Pons (tissue), 1 donor: ENCODE results near the gene FAM219A.
"Not testable (repeated sequence)": the region's sequence is repeated elsewhere in the genome, so short reads cannot be mapped to it uniquely, and the experiment has no call there.

Source experiments
- DNase-seq: peaks from one replicate; pipeline ENCODE4 v3.0.0-alpha.2; 2016; ENCODE audit warnings: low spot score

FAM219A gene

DNA sequence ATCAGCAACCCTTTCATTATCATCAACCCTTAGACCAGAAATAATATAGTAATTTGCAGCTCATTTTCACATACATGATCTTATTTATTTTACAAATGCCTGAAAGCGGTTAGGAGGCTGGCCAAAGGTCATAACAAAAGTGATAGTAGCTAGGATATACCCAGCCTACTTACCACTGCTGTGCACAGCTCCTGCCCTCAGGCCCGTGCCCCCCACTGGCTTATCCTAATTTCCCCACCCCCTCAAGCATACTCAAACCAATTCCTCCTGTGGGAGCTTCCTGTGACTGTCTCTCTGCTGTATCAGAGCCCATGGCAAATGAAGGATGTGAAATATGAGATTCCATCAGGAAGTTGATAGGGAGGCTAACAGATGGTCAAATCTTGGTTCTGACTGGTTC lies 14.8 kb downstream of the FAM219A start:
- no peak for DNase-seq

DNA sequence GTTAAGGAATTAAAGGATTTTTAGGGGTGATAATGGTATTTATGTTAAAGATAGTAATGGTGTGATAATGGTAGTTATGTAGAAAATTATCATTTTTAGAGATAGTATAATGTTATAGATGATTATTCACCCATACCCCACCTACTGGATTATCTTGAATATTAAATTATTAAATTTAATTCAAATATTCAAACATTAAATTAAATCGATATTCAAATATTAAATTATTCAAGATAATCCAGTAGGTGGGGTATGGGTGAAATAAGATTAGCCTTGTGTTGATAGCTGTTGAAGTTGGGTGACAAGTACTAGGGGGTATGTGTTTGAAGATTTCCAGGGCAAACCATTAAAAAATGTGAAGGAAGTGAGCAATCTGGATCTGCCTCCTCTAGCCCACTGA lies 15.6 kb downstream of the FAM219A start:
- no peak for DNase-seq

DNA sequence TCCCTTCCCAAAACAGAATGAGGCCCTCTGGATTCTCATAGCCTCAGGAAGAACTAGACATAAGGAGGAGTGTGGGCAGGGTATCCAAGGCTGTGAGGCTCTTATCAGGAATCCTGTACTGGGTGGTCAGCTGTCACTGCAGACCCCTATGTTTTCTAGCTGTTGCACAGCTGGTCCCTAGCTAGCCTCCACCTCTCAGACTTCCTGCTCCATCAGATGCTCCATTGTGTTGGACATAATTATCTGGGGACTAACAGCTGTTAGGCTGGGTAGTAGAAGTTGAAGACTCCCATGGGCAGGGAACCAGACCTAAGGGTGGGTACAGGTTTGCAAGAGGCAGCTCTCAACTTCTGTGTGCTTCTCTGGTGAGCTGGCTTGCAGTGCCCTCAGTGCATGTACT lies 18.4 kb downstream of the FAM219A start:
- DNase-seq: no peak

DNA sequence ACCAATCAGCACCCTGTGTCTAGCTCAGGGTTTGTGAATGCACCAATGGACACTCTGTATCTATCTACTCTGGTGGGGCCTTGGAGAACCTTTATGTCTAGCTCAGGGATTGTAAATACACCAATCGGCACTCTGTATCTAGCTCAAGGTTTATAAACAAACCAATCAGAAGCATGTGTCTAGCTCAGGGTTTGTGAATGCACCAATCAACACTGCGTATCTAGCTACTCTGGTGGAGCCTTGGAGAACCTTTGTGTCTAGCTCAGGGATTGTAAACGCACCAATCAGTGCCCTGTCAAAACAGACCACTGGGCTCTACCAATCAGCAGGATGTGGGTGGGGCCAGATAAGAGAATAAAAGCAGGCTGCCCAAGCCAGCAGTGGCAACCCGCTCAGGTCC lies 19.9 kb downstream of the FAM219A start:
- DNase-seq: not testable (repeated sequence)

DNA sequence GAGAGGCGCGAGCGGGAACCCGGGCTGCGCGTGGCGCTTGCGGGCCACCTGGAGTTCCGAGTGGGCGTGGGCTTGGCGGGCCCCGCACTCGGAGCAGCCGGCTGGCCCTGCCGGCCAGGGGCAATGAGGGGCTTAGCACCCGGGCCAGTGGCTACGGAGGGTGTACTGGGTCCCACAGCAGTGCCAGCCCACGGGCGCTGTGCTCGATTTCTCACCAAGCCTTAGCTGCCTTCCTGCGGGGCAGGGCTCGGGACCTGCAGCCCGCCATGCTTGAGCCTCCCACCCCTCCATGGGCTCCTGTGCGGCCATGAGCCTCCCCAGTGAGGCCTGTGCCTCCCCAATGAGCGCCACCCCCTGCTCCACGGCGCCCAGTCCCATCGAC lies 20.5 kb downstream of the FAM219A start:
- DNase-seq: not testable (repeated sequence)

DNA sequence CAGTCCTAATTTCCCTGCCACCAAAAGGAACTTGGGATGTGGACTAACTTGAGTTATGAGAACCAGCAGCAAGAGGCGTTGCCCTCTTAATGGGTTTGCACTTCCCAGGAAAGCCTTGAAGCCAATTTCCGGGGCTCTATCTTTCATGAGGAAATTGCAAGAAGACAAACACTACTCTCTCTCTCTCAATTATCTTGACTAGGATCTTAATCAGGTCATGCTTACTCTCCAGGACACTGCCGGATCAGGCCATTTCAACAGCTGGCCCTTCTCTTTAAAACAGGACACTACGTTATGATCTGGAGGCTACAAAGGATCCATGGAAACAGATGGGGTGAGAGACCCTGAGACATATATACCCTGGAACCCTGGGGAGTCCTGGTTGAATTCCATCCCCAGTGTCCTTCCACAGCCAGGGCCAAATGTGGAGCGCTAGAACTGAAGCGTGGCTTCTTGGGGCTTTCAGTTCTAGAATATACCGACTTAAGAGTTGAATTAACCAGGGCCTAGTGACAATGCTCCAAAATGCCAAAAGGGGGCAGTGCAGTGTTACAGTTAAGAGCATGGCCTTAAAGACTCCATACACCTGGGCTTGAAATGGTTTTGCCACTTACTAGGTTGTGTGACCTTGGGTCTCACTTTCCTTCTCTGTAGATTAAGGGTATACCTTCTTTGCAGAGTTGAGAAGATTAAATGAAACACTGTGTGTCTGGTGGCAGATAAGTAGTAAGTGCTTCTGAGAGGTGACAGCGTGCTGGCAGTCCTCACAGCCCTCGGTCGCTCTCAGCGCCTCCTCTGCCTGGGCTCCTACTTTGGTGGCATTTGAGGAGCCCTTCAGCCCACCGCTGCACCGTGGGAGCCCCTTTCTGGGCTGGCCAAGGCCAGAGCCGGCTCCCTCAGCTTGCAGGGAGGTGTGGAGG lies 21.1 kb downstream of the FAM219A start:
- DNase-seq: peak; percentile 84

DNA sequence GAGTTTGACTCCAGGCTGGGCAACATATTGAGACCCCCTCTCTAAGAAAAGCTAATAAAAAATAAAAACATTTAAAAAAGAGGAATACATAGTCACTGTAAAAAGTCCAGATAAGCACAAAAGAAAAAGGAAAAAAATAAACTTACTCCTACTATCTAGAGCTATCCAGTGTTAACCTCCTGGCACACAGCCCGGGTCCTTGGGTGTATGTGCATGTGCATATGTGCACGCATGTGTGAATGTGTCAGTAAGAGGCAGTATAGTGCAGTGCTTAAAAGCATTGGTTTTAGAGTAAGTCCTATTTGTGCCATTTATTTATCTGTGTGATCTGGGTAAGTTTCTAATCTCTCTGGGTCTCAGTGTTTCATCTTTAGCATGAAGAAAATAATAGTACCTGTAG lies 26.7 kb downstream of the FAM219A start:
- no peak for DNase-seq

DNA sequence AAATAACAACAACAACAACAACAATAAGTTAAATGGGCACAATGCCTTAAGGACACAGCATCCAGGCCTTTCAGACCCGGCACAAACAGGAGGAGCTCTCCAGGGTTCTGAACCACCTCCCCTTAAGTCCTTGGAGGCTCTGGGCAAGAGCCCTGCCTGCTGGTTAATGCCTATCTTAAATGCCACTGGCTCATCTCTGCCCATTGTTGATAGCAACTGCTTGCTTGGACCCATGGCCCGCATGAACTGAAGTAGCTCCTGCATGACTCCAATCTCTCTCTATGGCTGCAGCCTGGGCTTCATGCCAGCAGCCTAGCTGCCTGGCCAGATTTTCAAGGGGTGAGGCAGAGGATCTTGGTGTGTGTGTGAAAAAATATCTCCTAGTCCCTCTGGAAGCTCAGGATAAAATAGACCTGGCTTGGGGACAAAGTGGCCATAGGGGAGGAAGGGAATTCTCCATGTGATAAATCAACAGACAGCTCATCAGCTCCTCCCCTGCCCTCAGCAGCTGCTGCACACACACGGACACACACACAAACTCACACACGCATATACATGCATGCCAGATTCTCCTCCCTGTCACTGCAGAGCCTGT lies 27.4 kb downstream of the FAM219A start:
- peak; percentile 31 for DNase-seq

DNA sequence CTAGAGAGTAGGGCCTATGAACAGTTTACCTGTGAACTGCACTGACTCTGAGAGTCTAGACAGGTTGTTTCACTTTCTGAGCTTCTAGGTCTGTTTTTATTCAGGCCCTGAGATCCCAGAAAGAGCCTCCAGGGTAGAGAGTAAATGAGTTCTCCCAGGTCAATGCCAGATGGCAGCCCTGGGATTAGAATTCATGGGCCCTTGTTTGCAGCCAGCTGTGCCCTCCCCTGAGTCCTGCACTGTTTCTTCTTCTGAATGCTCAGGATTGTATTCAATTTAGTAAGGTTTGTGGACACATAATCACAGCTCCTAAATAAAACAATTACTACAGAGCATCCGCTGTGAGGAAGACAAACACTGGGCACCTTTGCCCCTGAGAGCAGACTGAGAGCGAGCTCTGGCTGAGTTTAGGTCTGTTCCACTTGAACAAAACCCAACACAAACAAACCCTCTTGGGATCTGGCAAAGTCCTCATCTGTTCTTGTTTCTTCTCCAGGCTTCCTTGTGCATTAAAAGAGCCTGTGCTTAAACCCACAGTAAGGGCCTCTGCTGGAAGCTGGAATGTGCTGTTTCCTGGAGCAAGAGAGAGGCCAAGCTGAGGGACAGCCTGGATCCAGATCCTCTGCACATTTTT lies 29.9 kb downstream of the FAM219A start:
- DNase-seq: peak; percentile 44

DNA sequence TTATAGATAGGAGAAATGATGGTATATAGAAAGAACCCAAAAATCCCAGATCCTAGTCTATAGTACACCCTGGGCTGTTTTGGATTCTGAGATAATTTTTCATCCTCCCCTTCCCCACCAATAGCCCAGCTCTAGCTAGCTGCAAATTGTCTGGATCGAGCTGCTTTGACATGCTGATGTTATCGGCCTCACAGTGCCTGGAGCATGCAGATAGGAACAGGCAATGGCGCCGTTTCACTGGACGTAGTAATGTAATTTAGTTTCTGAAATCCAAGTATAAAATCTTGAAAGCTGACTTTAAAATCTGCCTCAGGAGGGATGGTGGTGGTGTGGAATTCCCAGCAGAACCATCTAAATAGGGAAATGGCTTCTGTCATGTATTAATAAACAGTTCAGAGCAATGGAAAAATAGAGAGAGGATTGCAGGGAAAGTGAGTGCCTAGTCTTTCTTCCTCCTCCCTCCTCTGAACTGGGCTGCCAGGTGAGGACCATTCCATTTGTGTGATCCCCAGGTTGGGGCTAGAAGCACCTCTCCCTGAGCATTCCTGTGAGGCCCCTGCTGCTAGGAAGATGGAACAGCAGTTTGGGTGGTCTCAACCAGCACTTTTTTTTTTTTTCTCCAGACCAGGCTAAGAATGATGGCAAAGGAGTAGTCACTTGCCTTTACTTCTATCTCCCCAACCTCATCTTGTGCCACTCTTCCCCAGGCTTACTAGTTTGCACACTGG lies 31.9 kb downstream of the FAM219A start:
- DNase-seq: no peak

DNA sequence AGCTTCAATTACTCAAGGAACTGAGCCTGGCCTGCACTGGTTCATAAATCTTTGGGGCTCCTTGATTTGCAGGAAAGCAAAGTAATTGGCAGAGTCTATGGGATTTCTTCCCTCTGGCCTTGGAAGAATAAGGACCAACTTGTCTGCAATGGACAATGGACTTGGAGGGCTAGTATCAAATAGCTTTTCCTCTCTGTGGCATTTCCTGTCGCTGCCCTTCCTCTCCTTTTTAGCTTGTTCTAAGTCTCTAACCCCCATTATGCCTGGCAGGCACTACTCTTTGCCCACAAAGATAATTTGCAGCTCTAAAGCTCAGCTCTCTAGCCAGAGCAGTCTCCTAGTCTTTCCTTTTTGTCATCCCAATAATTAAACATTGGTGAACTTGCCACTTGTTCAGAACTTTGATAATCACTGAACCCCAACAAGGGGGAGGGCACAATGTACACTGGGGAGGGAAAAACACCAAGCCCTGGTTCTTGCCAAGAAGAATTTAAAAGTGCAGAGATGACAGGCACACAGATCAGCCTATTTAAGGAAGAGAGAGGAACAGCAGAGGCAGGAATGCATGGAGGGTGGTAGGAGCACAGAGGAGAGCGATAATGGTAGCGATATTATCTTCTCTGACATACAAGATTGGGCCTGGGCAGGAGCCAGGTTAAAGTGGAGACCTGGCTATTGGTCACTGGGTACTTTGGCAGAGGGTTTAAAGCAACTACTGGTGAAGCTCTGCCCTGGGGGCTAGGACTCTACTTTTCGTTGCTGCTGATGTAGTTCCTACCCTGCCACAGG lies 38.5 kb downstream of the FAM219A start:
- DNase-seq: no peak

DNA sequence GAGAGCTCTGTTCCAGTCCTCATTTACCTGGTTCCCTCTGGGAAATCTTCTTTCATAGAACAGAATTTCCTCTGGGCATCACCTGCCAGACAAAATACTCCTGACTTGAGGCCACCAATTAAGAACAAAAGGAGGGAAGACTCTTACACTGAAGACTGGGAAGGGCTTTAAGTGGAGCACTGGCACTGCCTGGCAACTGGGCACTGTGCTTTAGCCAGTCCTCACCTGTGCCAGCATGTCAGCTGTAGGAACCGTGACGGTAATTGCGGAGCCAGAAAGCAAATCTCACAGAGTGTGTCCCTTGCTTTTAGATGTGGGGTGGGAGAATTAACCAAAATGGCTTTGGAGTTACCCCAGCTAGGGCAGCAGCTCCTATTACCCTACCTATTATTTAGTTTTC lies 40.6 kb downstream of the FAM219A start:
- DNase-seq: no peak

DNA sequence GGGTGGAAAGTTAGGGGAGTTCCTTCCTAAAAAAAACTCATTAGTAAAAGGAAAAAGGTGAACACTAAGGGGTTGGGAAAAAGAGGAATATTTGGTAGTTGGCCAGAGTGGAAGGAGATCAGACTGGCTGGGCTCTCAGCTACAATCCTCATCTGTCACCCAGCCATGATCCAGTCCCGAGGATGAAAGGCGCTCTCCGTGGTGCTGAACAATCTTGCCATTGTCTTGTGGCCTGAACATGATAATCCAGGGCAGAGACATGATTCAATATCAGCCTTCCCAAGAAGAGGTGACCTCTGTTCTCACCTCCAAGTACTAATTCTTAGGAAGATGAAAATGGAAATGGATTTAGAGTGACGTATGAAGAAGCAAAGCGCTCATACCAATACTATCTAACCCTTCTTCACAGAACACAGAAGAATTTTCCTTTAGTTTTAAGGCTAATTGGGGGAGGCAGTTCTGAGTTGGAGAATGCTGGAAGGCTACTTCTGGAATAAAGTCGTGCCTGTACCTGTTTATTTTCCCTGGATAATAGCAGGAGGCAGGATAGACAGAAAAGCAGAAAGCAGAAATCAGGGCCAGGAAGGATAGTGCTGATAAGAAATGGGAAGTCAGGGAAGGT lies 45.0 kb downstream of the FAM219A start:
- DNase-seq: peak; percentile 69

DNA sequence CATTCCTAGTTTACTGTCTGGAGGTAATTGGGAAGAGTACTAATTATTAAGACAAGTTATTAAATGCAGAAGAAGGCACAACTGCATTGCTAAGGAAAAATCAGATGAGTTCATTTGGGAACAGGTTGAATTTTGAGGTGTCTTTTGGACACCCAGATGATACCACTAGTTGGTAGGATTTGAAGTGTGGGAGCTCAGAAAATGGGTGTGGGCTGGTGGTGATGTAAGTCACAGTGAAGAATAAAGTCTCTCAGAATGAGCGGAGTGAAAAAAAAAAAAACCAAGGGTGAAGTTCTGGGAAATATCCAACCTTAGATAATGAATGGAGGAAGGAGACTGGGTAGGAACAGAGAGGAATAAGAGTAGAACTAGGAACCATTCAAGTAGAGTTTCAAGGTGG lies 46.0 kb downstream of the FAM219A start:
- no peak for DNase-seq

DNA sequence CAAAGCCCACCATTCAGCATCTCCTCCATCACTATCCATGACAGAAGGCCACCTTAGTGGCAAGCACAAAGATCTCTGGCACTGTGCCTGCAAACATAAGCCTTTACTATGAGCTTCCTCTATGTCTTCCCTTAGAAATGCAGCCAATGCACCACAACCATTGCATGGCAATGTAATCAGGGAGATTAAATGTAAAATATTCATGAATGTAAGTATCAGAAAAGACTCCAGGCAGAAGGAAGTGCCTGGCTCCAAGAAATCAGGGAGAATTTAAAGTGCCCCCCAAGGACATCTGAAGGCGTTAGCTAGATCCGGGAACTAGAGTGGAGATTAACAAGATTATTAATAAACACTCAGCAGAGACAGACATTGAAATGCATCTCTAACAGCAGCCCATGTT lies 49.2 kb downstream of the FAM219A start:
- no peak for DNase-seq

DNA sequence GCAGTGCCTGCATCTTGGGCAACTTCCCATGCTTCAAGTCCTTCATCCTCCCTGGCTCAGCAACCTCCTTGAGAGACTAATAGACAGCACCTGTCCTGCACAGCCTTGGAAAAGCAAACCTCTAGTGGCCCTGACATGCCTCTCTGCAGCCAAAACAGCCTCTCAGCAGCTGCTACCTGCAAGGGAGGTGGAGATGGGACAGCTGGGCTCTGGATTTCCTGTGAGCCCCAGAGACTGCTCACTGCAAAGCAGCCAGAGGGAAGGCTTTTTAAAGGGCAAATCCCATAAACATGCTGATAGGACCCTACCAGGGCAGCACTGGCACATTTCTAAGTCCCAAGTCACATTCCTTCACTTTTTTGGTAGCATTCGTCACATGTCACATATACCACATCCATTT lies 50.2 kb downstream of the FAM219A start:
- DNase-seq: peak; percentile 25

DNA sequence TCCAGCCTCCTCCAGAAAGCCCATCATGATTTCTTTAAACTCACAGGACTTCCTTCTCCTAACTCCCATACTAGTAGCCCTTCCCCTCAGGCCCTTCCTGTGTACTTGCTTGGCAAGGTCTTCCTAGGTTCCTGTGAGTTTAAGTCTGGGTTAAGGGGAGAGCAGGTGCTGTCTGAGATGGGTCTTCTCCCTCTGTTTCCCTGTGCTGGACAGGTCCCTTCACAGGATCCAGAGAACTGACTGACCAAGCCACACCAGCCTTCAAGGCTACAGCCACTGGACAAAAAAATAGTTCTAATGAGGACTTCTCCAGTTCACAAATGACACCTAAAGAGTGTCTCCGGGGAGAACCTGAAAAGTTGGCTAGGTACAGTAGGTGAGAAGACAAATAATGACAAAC lies 52.2 kb downstream of the FAM219A start:
- no peak for DNase-seq

DNA sequence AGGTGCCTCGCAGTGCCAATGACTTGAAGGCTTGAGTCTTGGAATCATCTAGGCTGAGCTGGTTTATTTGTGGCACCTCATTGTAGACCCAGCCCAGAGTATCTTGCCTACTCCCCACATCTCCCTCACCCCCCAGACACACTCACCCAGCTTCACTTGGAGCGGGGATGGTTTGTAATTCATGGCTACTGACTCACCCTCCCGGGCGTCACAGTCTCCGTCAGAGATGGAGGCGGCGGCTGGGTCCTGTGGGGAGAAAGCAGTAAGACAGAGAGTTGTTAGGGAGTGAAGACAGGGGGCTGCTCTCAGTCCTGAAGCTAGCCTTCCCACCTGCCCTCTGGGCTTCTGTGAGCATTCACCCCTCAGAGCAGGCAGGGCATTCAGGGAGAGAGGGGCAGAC lies 52.7 kb downstream of the FAM219A start:
- DNase-seq: no peak

DNA sequence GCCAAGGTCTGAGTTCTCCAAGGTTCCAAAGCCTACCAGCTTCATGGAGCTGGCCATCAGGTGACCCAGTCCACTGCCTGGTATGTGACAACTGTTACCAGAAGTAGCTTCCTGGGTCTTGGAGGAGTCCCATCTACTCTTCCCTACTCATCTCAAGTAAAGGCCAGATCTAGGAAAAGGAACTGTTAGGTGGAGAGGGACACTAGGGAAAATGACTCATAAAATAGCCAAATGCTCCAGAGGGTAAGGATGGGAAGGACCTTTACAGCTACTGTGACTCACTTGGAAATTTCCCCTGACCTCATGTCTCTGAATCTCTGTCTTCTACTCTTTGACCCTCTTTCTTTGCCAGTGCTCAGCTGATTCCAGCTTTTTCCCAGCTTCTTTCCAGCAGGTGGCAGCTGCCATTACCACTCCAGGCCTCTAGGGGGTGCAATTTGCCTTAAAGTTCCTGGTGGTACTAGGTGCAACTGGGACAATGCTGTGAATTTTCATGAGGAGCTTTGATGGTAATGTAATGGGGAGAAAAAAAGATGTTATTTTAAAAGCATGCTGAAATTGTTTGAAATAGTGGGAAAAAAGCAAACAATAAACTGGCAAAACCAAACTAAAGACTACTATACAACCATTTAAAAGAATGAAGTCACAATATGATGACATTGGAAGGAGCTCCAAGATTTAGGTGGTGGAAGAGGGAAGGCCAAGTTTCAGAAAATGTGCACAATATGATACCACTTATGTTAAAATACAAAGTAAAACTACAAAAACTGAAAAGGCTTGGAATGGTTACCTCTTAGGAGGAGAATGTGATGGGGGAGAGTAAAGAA lies 54.6 kb downstream of the FAM219A start:
- DNase-seq: peak; percentile 71
